H4 (cell line): ENCODE data around the gene MFAP2. TPM values are rescaled to one million over a fixed set of nuclear protein-coding genes. Genes with fewer than 3 reads are reported as not detected.
A peak's percentile ranks its signal among the peaks of the same experiment; 100 is the strongest.

Experiments used
- DNase-seq: peaks from one replicate; pipeline ENCODE4 v3.0.0-alpha.2; 2015; ENCODE audit warnings: low spot score
- total RNA-seq: library from RNA; depleted of rRNA; stranded (reverse); fragments of >200 nt; shearing (Covaris generic); gene quantifications from 2 replicates; pipeline ENCODE4 v1.2.3, GENCODE V29; 2014; rRNA removed

Gene MFAP2, protein sequence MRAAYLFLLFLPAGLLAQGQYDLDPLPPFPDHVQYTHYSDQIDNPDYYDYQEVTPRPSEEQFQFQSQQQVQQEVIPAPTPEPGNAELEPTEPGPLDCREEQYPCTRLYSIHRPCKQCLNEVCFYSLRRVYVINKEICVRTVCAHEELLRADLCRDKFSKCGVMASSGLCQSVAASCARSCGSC
- total RNA-seq, result 14.1 and 15.8 TPM in 2 replicates

DNA sequence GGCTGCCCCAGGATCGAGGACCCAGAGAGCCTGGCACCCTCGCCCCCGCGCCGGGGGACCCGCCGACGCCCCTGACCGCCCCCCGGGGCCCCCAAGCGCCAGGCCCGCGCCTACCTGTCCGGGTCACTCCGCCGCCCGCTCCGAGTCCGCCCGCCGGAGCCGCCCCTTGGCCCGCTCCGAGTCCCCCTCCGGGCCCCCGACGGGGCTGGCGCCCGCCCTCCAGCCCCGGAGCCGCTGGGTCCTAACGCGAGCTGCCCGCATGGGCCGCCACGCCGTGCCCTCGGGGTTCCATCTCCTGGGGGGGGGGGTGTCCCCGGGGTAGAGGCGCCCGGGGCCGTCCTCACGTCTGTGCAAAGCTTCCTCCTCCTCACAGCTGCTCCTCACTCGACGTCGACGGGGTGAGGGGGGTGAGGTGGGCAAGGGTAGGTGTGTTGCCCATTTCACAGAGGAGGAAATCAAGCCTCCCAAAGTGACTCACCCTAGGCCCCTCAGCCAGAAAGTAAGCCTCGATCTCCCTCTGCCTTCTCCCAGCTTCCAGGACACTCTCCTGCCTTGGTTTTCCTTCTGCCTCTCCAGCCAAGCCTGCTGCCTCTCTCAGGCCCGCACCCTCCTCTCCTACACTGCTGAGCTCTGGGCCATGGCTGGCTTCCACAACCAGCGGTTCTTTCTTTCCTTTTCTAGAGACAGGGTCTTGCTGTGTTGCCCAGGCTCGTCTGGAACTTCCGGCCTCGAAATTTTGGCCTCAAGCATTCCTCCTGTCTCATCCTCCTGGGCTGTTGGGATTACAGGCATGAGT is at the start of gene MFAP2:
MFAP2 (minus strand) TSS at position 148 of the 796 bp plus-strand sequence. CDS start 2,347 bp downstream, outside the sequence.
- DNase-seq, result no peak

DNA sequence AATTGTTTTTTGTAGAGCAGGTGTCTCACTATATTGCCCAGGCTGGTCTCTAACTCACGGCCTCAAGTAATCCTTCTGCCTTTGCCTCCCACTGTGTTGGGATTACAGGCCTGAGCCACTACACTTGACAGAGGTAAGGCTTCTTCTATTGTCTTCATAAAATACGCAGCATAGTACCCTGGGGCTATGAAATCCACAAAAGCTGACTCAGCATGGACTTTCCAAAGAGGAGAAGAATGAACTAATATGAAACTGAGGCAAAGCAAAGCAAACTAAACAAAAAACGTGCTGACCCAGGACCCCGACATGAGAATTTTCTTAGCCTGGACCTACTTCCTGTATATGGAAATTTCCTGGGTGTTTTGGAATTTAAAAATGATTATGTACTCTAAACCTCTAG is 49.8 kb upstream of the MFAP2 start:
- DNase-seq, result no peak

DNA sequence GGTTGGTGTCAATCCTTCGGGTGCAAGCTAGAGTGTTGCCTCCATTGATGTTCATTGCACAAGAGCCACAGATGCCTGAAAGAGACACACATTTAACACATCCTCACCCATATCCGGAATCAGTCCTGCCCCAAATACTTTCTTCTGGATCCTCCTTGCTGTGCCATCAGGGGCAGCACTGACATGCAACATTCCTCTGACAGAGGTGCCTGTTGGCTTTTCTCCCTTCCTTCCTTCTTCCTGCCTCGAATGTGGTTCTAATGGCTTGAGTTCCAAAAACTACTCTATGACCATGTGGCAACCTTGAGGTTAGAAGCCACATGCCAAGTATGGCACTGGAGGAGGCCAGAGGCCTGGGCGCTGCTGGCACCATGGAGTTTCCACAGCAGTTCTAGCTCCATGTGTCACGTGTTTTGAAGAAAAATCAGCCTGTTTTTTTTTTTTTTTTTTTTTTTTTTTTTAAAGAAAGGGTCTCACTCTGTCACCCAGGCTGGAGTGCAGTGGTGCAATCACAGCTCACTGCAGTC is 48.3 kb upstream of the MFAP2 start:
- DNase-seq, result no peak

DNA sequence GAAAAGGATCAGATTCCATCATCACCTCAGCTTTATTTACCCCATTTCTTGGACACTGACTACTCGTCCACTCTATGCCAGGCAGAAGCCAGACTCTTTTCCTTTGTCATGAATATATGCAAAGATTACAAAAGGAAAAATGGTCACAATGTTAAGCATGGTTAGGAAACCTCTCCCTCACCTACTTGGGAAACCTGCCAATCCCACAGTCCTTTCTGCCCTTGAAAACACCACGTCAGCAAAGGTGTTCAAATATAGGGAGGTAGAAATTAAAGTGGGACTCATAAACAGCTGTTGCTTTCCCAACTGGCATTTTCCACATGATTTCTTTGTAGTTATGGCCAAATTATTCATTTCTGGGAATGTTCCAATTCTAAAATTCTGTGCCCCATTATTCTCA is 47.5 kb upstream of the MFAP2 start:
- no peak for DNase-seq

DNA sequence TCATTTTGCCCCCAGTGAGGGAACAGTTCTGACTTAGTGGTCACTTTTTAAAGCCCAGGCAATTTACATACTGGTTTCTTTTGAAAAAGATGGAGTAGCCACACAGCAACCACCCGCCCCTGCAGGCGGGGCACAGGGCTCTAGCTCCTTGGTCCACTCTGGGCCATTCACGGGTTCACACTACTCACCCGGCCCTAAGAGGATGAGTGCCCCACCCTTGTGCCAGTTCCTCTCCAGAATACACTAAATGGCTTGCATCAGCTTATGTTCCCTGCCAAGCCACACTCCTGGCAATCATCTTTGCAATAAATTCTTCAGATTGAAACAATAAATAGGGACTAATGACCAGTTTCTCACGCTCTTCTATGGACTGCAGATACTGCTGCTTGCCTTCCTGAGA is 47.0 kb upstream of the MFAP2 start:
- no peak for DNase-seq

DNA sequence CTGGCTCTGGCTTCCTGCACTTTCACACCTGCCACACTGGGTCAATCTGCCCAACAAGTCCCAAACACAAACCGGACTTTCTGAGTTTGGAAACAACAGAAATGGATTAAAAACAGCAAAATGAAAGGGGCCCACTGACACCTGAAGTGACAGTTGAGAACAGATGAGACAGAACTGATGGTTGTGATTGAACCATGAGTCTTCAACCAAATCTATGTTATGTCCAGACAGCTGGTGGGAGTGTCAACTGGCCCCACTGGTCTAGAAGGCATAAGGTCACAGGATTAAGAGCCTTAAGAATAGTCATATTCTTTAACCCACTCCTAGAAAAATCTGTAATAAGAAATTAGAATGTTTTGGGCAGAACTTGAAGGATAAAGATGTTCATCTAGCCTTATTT is 44.3 kb upstream of the MFAP2 start:
- no peak for DNase-seq

DNA sequence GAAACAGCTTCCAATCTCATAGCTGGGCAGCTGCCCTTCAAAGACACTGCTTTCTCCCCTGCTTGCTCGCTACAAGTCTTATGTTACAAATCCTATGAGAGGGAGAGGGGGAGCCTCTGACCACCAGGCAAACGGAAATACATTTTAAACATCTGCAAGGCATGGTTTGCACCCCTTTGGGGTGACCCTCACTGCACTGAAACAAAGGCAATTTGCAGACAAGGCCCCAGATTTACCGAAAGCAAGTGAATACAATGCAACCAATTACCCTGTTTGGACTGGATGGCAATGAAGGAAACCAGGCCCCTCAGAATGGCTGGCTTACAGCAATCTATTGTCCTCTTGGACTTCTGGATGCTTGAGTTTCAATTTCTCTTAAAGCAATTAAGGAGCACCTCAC is 43.2 kb upstream of the MFAP2 start:
- DNase-seq, result no peak

DNA sequence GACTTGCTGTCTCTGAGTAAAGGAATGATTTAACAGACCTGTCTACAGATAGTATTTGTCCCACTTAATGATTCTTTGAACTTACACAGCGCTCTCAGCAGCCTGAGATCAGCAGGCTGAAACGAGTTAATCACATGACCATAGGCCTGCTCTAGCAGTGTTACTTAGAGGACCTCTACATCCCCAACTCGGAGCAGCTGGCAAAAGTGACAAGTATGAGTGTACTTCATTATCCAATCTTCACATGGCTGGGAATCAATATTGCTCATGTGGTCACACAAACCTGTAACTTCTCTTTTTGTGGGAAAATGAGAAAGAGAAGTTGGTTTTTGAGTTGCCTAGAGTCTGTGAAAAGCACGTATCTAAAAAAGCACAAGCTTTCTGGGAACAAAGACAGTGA is 42.7 kb upstream of the MFAP2 start:
- no peak for DNase-seq

DNA sequence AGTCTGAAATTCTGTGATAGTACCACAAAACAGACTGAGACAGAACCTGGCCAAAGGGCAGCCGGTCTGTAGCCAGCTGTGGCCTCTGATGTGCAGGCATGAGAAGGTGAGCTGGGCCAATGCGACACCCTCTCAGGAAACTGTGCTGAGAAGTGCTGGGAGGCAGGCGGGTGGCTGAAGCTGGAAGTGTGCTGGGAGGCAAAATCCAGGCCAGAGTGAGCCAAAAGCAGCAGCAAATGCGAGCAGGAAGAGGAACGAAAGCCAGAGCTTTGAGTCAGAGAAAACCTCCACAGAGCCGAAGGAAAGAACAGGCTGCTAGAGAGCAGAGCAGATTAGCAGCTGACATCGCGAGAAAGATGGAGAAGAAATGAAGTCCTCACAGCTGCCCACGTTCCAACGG is 41.5 kb upstream of the MFAP2 start:
- DNase-seq, result no peak

DNA sequence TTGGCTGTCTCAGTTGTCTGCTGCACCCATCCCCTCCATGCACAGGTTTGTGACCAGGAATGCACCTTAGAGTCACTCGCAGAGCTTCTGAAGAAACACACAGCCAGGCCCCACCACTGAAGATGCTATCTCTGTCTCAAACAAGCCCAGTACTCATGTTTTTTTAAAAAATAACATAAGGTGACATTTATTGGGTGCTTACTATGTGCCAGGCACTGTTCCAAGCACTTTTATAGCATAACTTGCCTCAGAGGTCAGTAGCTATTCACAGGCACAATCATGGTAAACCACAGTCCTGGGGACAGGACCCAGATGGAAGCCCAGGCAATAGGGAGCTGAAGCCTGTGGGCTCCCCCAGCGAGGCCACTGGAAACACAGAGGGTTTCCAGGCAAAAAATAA is 40.1 kb upstream of the MFAP2 start:
- no peak for DNase-seq

DNA sequence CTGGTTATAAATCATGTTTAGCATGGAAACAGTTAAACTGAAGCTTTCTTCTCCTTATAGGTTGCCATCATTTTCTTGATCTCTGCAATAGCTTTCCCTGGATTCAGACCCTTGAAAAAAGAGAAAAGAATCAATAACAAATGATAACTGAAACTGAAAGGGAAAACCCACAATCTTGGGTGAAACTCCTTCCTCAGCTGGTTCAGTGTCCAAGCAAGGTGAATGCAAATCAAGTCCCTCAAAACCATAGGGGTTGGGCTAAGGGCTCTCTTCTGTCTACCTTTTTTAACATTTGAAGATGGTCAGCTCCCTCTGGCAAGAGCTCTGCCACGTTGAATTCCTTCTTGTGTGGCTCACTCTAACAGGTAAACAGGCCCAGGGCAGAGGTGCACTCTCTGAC is 38.4 kb upstream of the MFAP2 start:
- DNase-seq, result no peak

DNA sequence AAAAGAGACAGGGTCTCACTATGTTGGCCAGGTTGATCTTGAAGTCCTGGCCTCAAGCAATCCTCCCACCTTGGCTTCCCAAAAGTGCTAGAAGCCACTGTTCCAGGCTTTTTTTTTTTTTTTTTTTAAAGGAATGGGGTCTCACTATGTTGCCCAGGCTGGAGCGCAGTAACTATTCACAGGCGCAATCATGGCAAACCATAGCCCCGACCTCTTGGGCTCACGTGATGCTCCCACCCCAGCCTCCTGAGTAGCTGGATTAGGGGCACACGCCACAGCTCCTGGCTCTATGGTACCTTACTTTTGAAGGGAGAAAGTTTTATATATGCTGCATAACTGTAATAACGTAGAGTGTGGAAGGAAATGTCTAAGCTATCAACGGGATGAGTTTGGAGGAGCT is 37.0 kb upstream of the MFAP2 start:
- DNase-seq, result no peak

DNA sequence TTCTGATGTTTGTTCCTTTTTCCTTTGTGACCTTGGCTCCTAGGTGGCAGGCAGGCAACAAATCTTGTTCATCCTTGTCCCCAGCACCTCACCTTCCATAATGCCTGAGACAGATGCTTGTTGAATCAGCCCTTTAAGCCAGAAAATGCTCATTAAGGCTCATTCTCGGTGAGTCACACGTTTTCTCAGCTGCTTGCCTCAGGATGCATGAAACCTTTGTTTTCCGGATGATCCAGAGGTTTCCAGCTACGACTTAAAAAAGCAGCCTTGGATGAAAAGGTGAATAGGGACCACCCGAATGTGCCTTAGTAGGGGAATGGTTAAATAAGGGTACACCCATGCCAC is 35.9 kb upstream of the MFAP2 start:
- DNase-seq, result peak; percentile 32

DNA sequence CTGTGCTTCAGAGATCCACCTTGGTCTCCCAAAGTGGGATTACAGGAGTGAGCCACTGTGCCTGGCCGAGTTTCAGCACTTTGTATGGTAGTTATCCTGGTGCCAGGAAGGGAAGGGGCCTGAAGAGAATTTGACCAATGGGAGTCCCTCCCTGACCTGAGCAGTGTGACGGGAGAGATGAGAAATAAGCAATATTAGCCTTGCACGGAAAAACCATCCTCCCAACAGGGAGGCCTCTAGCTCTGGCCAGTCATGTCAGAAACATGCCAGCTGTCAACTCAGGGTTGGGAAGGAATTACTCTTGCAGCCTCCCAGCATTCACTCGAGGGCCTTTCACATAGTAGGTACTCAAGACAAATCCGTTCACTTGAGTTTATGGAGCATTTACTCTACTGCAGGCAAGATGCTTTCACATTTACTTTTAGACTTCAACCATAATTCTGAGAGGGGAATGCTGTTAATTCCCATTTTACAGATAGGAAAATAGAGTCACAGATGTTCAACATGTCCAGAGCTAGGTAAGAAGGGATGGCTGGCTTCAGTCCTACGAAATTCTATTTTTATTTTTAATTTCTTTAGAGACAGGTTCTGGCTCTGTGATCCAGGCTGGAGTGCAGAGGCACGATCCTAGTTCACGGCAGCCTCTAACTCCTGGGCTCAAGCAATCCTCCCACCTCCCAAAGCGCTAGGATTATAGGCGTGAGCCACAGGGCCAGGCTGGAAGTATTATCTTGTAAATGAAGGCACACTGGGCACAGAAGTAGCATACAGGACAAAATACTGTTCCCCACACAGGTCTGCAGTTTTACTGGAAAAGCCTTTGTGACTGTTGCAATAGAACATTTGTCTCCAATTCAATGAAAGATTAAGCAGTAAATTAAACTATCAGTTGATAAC is 34.5 kb upstream of the MFAP2 start:
- no peak for DNase-seq

DNA sequence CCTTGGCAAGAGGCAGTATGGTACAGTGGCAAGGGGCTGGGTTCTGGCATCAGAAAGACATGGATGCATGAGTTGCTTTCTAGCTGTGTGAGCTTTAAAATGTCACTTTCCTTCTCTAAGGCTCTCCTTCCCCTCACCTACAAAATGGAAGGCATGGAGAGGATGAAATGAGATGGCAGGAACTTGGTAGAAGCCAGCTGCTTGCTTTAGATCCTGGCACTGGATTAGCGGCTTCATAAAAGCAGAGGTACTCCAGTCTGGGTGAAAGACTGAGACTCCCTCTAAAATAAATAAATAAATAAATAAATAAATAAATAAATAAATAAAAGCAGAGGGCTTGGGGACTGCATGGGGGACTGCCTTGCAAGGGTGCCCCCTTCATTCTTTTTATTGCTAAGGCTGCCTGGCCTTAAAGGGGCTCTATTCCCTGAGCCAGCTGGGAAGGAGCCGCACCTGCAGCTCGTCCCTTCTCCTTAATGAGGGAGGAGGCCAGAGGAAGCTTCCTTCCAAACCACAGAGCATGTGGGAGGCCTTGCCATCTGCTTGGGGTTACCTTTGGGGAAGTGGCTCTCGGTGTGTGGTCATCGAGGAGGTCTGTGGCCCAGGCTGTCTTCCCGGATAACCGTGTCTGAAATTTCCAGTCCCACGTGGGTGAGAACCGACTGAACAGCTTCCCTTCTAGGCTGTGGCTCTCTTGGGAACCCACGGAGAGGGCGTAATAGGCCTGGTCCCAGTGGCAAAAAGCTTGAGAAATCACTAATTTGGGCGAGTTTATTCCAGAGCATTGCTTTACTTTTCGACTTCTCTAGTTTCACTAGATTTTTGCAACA is 33.3 kb upstream of the MFAP2 start:
- no peak for DNase-seq

DNA sequence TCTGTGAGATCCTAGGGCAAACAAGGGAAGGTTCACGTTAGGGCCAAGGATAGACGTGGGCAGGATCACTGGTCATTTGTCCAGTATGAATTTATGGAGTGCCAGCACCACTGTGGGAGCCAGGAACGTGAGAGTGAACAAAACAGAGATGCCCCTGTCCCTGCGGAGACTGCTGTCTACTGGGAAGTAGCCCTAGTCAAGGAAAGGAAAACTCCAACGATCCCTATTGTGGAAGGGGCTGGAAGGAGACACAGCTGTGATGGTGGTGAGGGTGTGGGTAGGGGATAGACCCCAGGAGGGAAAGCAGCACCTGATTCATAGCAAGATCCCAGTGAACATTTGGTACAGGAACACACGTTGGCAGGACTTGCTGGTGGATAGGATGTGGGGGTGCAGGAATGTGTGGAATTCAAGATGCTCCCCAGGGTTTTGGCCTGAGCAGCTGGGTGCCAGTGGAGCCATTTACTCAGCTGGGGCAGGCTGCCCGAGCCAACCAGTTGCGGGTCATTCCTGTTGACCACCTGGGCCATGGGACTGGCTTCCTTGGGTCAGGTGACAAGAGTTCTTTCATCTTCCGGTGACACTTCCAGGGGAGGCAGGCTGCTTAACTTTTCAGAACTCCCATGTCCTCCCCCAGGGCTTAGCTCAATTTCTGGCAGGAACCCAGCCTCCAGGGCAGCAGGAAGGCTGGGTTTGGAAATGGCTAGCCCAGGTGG is 32.5 kb upstream of the MFAP2 start:
- no peak for DNase-seq

DNA sequence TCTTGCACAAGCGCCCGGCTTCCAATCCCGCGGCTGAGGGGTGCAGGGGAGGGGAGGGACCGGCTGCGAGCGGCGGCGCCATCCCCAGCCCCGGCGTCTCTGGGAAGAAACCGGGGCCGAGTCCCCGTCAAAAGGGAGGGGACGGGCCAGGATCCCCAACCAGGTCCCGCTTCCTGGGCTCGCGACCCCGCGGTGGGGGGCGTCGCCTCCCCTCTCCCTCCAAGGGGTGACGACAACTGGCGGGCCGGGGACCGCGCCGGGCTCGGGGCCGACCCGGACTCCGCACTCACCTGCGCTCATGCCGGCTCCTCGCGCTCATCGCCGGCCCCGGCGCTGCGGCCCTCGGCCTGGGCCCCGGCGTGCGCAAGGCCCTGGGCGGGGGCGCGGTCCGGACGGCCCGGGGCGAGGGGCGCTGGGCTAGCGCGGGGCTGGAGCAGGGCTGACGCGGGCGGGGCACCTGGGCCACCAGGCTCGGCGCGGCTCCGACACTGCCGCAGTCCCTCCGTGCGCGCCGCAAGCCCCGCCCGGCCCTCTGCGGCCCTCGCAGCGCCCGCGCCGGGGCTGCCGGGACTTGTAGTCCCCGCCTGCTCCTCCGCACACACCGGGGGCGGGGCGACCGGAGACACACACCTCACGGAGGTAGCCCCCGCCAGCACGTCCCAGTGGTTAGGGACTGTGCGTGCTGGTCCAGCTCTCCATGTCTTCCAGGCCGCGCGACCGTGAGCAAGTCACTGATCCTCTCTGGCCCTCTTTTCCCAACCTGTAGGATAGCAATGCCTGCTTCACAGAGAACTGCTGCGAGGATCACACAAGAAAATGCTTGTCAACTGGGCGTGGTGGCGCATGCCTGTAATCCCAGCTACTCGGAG is 31.3 kb upstream of the MFAP2 start, which contains the start of gene ATP13A2:
ATP13A2 (minus strand) TSS at position 490 of the 869 bp plus-strand sequence; CDS start at position 300, 190 bp downstream.
- DNase-seq, result peak; percentile 50

DNA sequence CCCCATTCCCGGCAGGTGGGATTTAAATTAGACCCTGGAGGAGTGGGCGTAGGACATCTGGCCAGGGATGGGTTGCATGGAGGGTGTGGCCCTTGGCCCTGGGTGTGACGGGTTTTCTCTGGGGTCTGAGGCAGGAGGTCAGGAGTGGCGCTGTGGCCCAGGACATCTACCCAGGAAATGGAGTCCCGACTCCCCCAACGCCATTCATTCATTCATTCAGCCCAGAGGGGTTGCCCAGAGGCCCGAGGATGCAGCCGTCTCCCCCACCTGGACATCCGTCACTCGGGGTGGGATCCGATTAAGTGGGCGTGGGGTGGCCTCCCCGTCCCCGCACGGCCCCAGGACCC is 30.6 kb upstream of the MFAP2 start:
- no peak for DNase-seq

DNA sequence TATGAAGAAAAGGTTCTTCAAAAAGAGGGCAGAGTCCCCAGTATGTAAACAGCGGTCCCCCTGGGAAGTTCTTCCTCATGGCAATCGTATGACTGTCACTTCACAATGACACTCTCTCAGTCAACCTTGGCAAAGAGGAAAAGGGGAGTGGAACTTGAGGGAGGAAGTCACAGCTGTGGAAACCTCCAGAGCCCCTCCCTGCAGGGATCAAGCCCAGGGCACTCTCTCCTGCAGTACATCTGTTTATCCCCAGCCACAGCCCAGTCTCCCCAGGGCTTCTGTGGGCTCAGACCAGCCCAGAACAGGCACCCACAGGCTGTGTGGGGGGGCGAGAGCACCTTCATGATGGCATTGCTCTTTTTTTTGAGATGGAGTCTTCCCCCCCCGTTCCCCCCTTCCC is 29.3 kb upstream of the MFAP2 start:
- DNase-seq, result no peak
